Heart right ventricle (tissue), 16 donors: Measurements from ENCODE around the gene RHO. TPM values are rescaled to one million over a fixed set of nuclear protein-coding genes. Genes with fewer than 3 reads are reported as not detected.

ENCODE experiments used
- ATAC-seq, 8 donors: fragments of 200-7000 bp; cut with Tn5 transposase; one replicate each; pipeline ENCODE4 v1.9.1; 2020; ENCODE audit warnings: mild to moderate bottlenecking in 8 of 8, moderate library complexity in 8 of 8, moderate number of reproducible peaks in 1 of 8
- DNase-seq, 2 donors: peaks; one replicate each; pipeline ENCODE4 v3.0.0-alpha.2; 2020
- H3K27ac ChIP-seq, 10 donors: fragments of 200-600 bp; sonication (generic) in 2 of 10; one replicate each; pipeline versions ENCODE4 v1.5.0 to v1.8.0; 2020 to 2022; ENCODE audit warnings: mild to moderate bottlenecking in 3 of 10
- H3K27me3 ChIP-seq, 7 donors: fragments of 200-600 bp; one replicate each; pipeline ENCODE4 v1.8.0; 2021 to 2022; ENCODE audit warnings: mild to moderate bottlenecking in 2 of 7
- H3K36me3 ChIP-seq, 9 donors: fragments of 200-600 bp; sonication (generic) in 1 of 9; one replicate each; pipeline versions ENCODE4 v1.5.0 to v1.8.0; 2020 to 2022; ENCODE audit warnings: mild to moderate bottlenecking in 2 of 9
- H3K4me1 ChIP-seq, 9 donors: fragments of 200-600 bp; sonication (generic) in 1 of 9; one replicate each; pipeline versions ENCODE4 v1.5.0 to v1.8.0; 2020 to 2022; ENCODE audit warnings: mild to moderate bottlenecking in 4 of 9
- H3K4me3 ChIP-seq, 10 donors: fragments of 200-600 bp; sonication (generic) in 2 of 10; one replicate each; pipeline versions ENCODE4 v1.5.0 to v1.8.0; 2020 to 2022; ENCODE audit warnings: mild to moderate bottlenecking in 7 of 10, moderate library complexity in 2 of 10
- H3K9me3 ChIP-seq, 11 donors: fragments of 200-600 bp in 10 of 11; sonication (generic) in 2 of 11; one replicate each; pipeline versions ENCODE4 v1.5.0 to v1.8.0; 2013 to 2022; ENCODE audit warnings: mild to moderate bottlenecking in 2 of 11, control low read depth in 1 of 11, moderate library complexity in 1 of 11
- WGBS, 2 donors: extraction: QIAGEN DNeasy Blood & Tissue Kit; methylation state at CpG; one replicate each; pipeline ENCODE4 v1.1.7; 2013; ENCODE audit warnings: inconsistent platforms in 1 of 2; 5-methylcytosine and 5-hydroxymethylcytosine counted together
- intact Hi-C, 10 donors: fragments of 100-400 bp; cut with DNase I; formaldehyde crosslinking; loops; one replicate each; pipeline versions ENCODE4 v1.11.1 to v1.14.2; 2022
- polyA plus RNA-seq, 2 donors: library from polyadenylated mRNA; stranded (reverse); fragments of 200-250 nt; gene quantifications; one replicate each; pipeline ENCODE4 v1.2.3, GENCODE V29; 2013
- total RNA-seq, 10 donors: library from RNA; stranded (reverse); fragmentation: NEBNext Ultra II Directional in 3 of 10; extraction: Animal tissue kit (Norgen Biotek cat#: 25700) in 3 of 10; gene quantifications; one replicate each; pipeline versions ENCODE4 v1.2.1 to v1.2.4, GENCODE V29; 2021 to 2023
- TF ChIP-seq, protein P1 (sequence below), 9 donors: fragments of 200-600 bp; sonication (generic) in 2 of 9; IDR thresholded peaks; one replicate each; pipeline versions ENCODE4 v1.5.0 to v1.8.0; 2021 to 2022; ENCODE audit warnings: antibody characterized with exemption in 9 of 9, mild to moderate bottlenecking in 5 of 9, moderate library complexity in 1 of 9
- donor health status: Arrhythmogenic right ventricular cardiomyopathy.
- donor health status: ischemic (EF 13 %, LVEDD 7.1; RV severe dilation, severe dysfunction).
- donor health status: healthy with polysubstance abuse.
- donor health status: DM: no; HTN: yes; CAD: no.
- donor health status: DM: no; HTN: no; CAD: no.
- donor health status: ischemic (EF 25% LVEDD 6.9; RV normal size, moderate dysfunction).
- donor health status: ischemic (EF 25% LVEDD 5.7; RV mildly dilated, moderate dysfunction).
- donor health status: healthy.
- donor health status: DM: yes; HTN: yes; CAD: no.
- donor health status: Ischemic cardiomyopathy.
- donor health status: ischemic (EF 35%, LVEDD 5.7; RV mildly dilated, moderate dysfunction).
- donor health status: nonischemic (EF 11% LVEDD 7.7; RV severe dilation, severe dysfunction).
- donor health status: DM: yes; HTN: yes; CAD: no.
- donor health status: PGD.
- donor health status: ischemic (EF 29% LVEDD 5.4; RV normal size, mild dysfunction).
- donor health status: nonischemic (EF 23%, LVEDD 6.1; RV moderate dilation, normal function).

The RHO gene
- total and polyA plus RNA-seq, 12 donors = not detected

DNA sequence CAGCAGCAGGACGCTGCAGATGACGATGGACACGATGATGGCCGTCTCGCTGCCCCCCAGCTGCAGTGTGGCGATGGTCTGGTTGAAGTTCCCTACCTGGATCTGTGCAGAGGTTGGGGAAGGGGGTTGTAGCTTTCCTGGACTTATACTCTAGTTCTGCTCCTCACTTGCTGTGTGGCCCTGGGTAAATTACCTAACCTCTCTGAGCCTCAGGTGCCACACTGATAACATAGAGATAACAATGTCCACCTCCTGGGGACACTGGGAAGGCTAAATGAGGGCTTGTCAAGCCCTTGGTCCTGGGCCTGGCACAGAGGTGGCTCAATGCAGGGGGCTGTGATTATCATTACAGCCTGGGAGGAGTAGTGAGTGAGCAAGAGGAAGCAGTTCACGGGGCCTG is 41.4 kb downstream of the RHO start:
- DNase-seq (no peak), ATAC-seq (no peak)
- intact Hi-C loops = no loop called here
- no peak overlapping the region for H3K4me3 ChIP-seq
- H3K4me1 ChIP-seq = peaks cover 6 to 34% (median 24%) of the 10 kb centered on the region in 9 donors
- no peaks in the 10 kb centered on the region for H3K27me3 ChIP-seq
- no peaks in the 10 kb centered on the region for H3K9me3 ChIP-seq
- peaks cover 0 to 100% (median 35%) of the 10 kb centered on the region in 9 donors for H3K36me3 ChIP-seq
- no peak overlapping the region for H3K27ac ChIP-seq
- TF ChIP-seq, protein P1, sequence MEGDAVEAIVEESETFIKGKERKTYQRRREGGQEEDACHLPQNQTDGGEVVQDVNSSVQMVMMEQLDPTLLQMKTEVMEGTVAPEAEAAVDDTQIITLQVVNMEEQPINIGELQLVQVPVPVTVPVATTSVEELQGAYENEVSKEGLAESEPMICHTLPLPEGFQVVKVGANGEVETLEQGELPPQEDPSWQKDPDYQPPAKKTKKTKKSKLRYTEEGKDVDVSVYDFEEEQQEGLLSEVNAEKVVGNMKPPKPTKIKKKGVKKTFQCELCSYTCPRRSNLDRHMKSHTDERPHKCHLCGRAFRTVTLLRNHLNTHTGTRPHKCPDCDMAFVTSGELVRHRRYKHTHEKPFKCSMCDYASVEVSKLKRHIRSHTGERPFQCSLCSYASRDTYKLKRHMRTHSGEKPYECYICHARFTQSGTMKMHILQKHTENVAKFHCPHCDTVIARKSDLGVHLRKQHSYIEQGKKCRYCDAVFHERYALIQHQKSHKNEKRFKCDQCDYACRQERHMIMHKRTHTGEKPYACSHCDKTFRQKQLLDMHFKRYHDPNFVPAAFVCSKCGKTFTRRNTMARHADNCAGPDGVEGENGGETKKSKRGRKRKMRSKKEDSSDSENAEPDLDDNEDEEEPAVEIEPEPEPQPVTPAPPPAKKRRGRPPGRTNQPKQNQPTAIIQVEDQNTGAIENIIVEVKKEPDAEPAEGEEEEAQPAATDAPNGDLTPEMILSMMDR (IDR thresholded peaks at IDR 0.05) = no peak
- 89 to 92% methylated on average over 7 of the region's 7 CpGs for WGBS, 2 donors

DNA sequence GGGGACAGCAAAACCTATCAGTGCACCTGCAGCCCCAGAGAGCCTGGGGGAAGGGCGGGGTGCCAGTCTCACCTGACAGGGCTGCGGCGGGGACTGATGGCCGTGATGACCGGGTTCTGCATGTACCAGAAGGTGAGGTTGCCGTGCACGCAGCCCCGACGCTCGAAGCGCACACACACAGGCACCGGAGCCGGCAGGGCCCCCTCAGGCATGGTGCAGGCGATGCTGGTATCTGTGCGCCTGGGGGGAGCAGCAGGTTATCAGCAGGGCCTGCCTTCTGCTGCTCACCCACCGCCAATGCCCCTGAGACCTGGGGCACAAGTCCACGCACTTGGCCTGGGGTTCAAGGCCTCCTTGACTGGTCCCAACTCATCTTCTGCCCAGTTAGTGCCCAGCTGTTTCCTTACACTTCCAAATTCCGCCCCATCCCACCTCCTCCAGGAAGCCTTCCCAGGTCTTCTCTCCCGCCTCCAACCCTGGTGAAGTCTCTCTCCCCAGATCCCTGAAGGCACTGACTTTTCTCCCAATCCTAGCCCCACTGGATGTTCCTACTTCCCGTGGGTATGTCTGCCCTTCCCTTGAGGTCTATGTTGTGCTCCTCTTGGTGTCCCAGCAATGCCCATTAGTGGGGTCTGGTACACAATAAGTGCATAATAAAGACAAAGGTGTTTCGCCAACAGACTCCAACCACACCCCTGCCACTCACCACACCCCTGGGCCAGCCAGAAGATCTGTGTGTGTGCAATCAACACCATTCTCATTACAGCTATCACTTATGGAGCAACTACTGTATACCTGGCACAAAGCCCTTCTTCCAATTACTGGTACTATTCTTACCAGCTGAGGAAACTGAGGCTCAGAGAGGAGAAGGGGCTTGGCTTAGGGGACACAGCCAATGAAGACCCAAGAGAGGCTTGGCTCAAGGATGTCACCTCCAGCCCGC is 43.4 kb downstream of the RHO start:
- DNase-seq (no peak), ATAC-seq (no peak)
- H3K27ac ChIP-seq = no peak overlapping the region
- TF ChIP-seq, protein P1 (IDR thresholded peaks at IDR 0.05) = no peak
- H3K36me3 ChIP-seq = peaks cover 0 to 100% (median 24%) of the 10 kb centered on the region in 9 donors
- intact Hi-C loops = no loop called here
- H3K4me1 ChIP-seq = peaks cover 1 to 25% (median 15%) of the 10 kb centered on the region in 9 donors
- no peaks in the 10 kb centered on the region for H3K27me3 ChIP-seq
- no peaks in the 10 kb centered on the region for H3K9me3 ChIP-seq
- 92 to 95% methylated on average over 22 of the region's 22 CpGs for WGBS, 2 donors
- H3K4me3 ChIP-seq = no peak overlapping the region

DNA sequence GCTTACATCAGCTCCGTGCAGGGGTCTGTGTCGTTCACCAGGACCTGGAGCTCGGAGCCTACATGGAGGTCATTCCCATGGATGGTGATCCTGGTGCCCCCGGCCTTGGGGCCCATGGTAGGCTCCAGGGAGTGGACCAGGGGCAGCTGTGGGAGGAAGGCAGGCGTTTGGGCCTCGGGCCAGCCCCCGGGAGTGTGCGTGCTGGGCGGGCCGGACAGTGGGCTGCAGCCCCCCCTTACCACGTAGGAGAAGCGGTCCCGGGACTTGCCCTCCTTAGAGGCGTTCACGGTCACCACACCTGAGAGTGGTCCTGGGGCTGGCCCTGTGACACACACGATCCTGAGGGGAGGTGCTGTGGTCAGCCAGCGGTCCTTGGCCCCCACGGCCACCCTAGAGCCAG is 44.2 kb downstream of the RHO start:
- WGBS, 2 donors = 85 to 86% methylated on average over 18 of the region's 18 CpGs
- DNase-seq = no peak
- Histone ChIP-seq H3K27ac (no peak overlapping the region), H3K9me3 (no peaks in the 10 kb centered on the region), H3K27me3 (no peaks in the 10 kb centered on the region), H3K36me3 (peaks cover 0 to 100% (median 25%) of the 10 kb centered on the region in 9 donors), H3K4me3 (no peak overlapping the region), H3K4me1 (peaks cover under 1 to 25% (median 17%) of the 10 kb centered on the region in 9 donors)
- intact Hi-C loops = no loop called here
- TF ChIP-seq, protein P1 (IDR thresholded peaks at IDR 0.05) = no peak
- no peak for ATAC-seq

DNA sequence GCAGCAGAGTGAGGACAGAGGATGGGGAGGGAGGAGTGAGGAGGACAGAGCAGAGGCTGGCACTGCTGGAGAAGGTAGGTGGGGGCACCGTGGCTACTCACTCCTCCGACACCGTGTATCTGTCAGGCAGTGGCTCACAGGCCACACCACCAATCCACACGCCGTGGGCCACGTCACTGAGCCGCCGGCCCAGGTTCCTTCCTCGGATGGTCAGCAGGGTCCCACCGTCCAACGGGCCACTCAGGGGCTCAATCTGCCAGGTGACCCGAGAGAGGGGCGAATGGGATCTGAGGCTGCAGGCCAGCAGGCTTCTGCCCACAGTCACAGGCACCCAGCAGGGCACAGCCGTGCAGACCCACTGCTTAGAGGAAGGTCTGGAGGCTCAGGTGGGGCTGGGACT is 45.1 kb downstream of the RHO start:
- intact Hi-C loops = no loop called here
- Histone ChIP-seq H3K36me3 (peaks cover 0 to 100% (median 32%) of the 10 kb centered on the region in 9 donors), H3K9me3 (no peaks in the 10 kb centered on the region), H3K27ac (no peak overlapping the region), H3K4me1 (peaks cover 0 to 28% (median 22%) of the 10 kb centered on the region in 9 donors), H3K27me3 (no peaks in the 10 kb centered on the region), H3K4me3 (no peak overlapping the region)
- no peak for ATAC-seq
- TF ChIP-seq, protein P1 (IDR thresholded peaks at IDR 0.05) = no peak
- no peak for DNase-seq
- WGBS, 2 donors = 88 to 95% methylated on average over 14 of the region's 14 CpGs
